Astrocyte (in vitro differentiated cells and primary cell): ENCODE results near the gene IL31.

ENCODE experiments used
- EZH2 ChIP-seq: IDR thresholded peaks from 2 replicates; pipeline ENCODE4 v1.6.1; 2012; ENCODE audit warnings: mild to moderate bottlenecking, low read length, inconsistent platforms; ENCODE audit not compliant: insufficient read depth
- TF ChIP-seq, protein P1 (sequence below): IDR thresholded peaks from 2 replicates; pipeline ENCODE4 v1.5.1; 2011; ENCODE audit warnings: low read depth, mild to moderate bottlenecking, inconsistent platforms, low read length, moderate library complexity; ENCODE audit not compliant: insufficient read depth

DNA sequence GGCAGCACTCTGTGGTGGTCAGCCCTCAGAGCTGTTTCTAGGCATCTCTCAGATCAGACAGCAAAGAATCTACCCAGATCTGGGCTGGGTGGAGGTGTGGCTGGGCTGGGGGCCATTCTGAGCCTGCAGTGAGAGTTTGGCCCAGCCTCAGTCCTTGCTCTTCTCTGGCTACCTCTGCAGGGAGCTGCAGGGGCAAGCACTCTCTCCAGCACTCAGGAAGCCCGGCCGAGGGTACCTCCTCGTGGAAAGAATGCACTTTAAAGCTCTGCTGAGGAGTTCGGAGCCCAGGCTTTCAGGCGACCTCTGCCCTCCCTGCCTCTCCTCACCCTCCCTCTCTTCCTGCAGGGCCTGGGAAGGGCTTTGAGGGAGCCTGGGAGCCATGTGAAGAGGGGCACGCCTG lies 31.2 kb downstream of the IL31 start:
- TF ChIP-seq, protein P1, sequence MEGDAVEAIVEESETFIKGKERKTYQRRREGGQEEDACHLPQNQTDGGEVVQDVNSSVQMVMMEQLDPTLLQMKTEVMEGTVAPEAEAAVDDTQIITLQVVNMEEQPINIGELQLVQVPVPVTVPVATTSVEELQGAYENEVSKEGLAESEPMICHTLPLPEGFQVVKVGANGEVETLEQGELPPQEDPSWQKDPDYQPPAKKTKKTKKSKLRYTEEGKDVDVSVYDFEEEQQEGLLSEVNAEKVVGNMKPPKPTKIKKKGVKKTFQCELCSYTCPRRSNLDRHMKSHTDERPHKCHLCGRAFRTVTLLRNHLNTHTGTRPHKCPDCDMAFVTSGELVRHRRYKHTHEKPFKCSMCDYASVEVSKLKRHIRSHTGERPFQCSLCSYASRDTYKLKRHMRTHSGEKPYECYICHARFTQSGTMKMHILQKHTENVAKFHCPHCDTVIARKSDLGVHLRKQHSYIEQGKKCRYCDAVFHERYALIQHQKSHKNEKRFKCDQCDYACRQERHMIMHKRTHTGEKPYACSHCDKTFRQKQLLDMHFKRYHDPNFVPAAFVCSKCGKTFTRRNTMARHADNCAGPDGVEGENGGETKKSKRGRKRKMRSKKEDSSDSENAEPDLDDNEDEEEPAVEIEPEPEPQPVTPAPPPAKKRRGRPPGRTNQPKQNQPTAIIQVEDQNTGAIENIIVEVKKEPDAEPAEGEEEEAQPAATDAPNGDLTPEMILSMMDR: no peak
- no peak for TF ChIP-seq EZH2
